Umbilical cord (tissue), 2 donors: ENCODE data around the gene ZBTB42. TPM values are rescaled to one million over a fixed set of nuclear protein-coding genes. Genes with fewer than 3 reads are reported as not detected.
A peak's percentile ranks its signal among the peaks of the same experiment; 100 is the strongest.
"Not testable (repeated sequence)": the region's sequence is repeated elsewhere in the genome, so short reads cannot be mapped to it uniquely, and the experiment has no call there.

ENCODE experiments used
- DNase-seq: peaks from one replicate; pipeline ENCODE4 v3.0.0-alpha.2; 2015; ENCODE audit warnings: low spot score
- total RNA-seq: library from RNA; depleted of rRNA; stranded (reverse); fragments of >200 nt; gene quantifications from one replicate; pipeline ENCODE4 v1.2.3, GENCODE V29; 2014; ENCODE audit warnings: low replicate concordance; ENCODE audit not compliant: insufficient read depth

Gene ZBTB42
- total RNA-seq, 1 donor from 2014 or later, result 3.9 TPM

- DNase-seq, result no peak
Observed at GRCh38 chr14:104806625-104807465, 5.9 kb downstream of the ZBTB42 start.

- DNase-seq, result no peak
Observed at GRCh38 chr14:104808456-104808855, 7.6 kb downstream of the ZBTB42 start.

- no peak for DNase-seq
Observed at GRCh38 chr14:104810316-104810715, 9.4 kb downstream of the ZBTB42 start.

- DNase-seq, result no peak
Observed at GRCh38 chr14:104813286-104813685, 12.4 kb downstream of the ZBTB42 start.

- not testable (repeated sequence) for DNase-seq
Observed at GRCh38 chr14:104814701-104815100, 13.8 kb downstream of the ZBTB42 start.

GRCh38 chr14:104816616-104816884 is 15.6 kb downstream of the ZBTB42 start:
- DNase-seq, result no peak

GRCh38 chr14:104817930-104818713 is 17.2 kb downstream of the ZBTB42 start:
- DNase-seq, result no peak

- no peak for DNase-seq
Observed at GRCh38 chr14:104818714-104819161, 17.8 kb downstream of the ZBTB42 start.

- DNase-seq, result no peak
Observed at GRCh38 chr14:104819361-104819781, 18.5 kb downstream of the ZBTB42 start.

- peak; percentile 72 for DNase-seq
Observed at GRCh38 chr14:104820669-104821228, 19.8 kb downstream of the ZBTB42 start.

GRCh38 chr14:104821229-104821945 is 20.5 kb downstream of the ZBTB42 start:
- DNase-seq, result no peak

GRCh38 chr14:104821971-104822608 is 21.2 kb downstream of the ZBTB42 start:
- DNase-seq, result no peak

- no peak for DNase-seq
Observed at GRCh38 chr14:104822821-104823615, 22.1 kb downstream of the ZBTB42 start.

GRCh38 chr14:104824353-104824997 is 23.6 kb downstream of the ZBTB42 start:
- no peak for DNase-seq

GRCh38 chr14:104826189-104826860 is 25.4 kb downstream of the ZBTB42 start:
- peak; percentile 85 for DNase-seq

GRCh38 chr14:104826861-104827176 is 25.9 kb downstream of the ZBTB42 start:
- DNase-seq, result peak; percentile 22

- peak; percentile 48 for DNase-seq
Observed at GRCh38 chr14:104827177-104828055, 26.5 kb downstream of the ZBTB42 start.

GRCh38 chr14:104830781-104831180 is 29.9 kb downstream of the ZBTB42 start:
- no peak for DNase-seq
